GM19452 (cell line): Measurements from ENCODE around the gene FUNDC1.
"Not testable (repeated sequence)": the region's sequence is repeated elsewhere in the genome, so short reads cannot be mapped to it uniquely, and the experiment has no call there.

ENCODE experiments used
- ATAC-seq: cut with Tn5 transposase; IDR thresholded peaks from one replicate; pipeline ENCODE4 v1.9.1; 2021; ENCODE audit not compliant: unreplicated experiment

Gene FUNDC1

GRCh38 chrX:44542567-44543325, at the start of gene FUNDC1:
FUNDC1 (minus strand) TSS chrX:44542859; CDS start chrX:44542832, 27 bp downstream.
- ATAC-seq: peak; percentile 98

DNA sequence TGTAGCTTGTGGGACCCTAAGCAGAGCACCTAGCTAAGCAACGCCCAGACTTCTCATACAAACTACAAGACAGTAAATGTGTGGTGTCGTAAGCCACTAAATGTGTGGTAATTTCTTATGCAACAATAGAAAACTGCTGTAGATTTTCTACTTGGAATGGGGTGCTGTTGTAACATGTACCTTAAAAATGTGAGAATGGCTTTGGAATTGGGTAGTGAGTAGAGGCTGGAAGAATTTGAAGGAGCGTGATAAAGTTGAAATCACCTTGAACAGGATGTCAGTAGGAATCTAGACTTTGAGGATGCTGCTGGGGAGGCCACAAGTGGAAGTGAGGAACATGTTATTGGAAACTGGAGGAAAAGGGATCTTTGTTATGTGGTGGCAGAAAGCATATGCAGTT, 43.2 kb upstream of the FUNDC1 start:
- no peak for ATAC-seq

GRCh38 chrX:44580466-44580865, 37.8 kb upstream of the FUNDC1 start:
- ATAC-seq: no peak

DNA sequence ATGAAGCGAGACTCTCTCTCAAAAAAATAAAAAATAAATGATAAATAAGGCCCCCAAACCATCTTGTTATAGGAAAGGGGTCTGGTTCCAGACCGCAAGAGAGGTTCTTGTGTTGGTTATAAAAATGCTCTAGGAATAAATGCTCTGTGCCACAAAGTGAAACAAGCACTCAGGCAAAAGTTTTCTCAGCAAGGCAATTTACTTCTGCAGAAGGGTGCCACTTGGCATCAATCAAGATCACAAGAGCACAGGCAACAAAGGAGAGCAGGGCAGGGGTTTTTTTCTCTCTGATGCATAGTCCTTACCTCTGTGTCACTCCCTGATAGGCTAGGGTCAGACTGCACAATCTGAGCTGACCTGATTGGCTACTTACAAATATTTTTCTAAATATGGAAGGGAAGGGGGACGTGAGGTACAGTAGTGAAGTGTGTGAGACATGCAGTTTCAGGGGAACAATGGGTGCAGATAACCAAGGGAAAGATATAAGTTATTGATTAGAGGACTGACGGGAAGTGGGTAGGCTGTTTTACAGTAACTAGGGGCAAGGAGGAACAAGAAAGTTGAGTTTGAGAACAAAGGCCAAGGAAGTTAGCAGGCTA, 29.8 kb upstream of the FUNDC1 start:
- ATAC-seq: no peak

DNA sequence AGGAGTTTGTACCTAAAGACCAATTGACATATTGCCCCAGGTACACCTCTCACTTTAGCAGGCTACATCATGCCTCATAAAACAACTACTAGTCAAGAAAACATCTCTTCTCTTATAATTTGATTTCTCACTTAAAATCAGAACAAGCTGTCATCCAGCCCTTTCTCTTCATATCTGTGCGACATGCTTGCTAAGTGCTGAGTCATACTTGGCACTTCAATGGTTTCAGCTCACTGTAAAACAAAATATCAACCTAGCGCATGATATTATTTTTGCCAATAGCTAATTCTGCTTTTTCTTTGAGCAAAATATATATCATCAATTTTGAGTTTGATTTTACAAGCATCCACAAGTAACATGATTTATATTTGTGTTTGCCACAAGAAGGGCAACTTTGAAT, 27.9 kb upstream of the FUNDC1 start:
- no peak for ATAC-seq

DNA sequence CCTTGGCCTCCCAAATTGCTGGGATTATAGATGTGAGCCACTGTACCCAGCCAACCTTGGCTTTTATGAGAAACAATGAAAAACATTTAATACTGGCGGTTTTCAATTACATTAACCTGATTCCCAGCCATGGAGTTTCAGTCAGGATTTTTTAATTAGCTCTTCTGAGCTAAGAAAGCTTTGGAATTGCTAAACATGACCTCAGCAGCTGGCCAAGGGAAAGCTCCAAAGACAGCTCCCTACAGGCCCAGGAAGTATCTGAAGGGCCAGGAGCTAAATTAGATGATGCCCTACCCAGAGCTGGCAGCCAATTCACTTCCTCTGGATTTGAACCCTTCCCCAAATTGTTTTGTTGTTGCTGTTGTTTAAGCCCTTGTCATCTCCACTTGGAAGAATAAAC, 26.5 kb upstream of the FUNDC1 start:
- ATAC-seq: no peak

DNA sequence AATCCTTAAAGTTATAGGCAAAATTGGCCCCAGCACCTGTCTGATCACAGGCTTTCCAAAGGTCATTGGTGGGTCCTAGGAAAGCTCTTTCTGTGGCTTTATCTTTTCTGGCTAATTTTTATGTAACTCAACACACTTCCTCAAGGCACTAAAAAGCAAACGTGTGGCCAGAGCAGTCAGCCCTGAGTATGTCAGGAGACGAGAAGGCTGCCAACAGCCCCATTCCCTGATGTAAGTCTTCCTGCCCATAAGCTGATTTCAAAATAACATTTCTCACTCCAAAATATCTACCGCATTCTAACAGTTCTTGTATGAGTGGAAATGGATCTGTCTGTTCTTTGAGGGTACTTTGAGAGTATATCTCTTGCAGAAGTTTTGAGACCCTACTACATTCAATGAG, 25.5 kb upstream of the FUNDC1 start:
- ATAC-seq: no peak

- not testable (repeated sequence) for ATAC-seq
Observed at GRCh38 chrX:44561896-44562295, 19.2 kb upstream of the FUNDC1 start.

DNA sequence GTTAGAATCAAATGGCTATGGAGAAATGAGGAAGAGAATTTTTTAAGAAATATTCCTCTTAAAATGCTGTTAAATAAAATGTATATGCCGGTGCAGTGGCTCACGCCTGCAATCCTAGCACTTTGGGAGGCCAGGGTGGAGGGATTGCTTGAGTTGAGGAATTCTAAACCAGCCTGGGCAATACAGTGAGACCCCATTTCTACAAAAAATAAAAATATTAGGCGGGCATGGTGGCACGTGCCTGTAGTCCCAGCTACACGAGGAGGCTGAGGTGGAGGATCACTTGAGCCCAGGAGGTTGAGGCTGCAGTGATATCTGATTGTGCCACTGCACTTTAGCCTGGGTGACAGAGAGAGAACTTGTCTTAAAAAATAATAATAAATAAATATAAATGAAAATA, 7.9 kb upstream of the FUNDC1 start:
- no peak for ATAC-seq

DNA sequence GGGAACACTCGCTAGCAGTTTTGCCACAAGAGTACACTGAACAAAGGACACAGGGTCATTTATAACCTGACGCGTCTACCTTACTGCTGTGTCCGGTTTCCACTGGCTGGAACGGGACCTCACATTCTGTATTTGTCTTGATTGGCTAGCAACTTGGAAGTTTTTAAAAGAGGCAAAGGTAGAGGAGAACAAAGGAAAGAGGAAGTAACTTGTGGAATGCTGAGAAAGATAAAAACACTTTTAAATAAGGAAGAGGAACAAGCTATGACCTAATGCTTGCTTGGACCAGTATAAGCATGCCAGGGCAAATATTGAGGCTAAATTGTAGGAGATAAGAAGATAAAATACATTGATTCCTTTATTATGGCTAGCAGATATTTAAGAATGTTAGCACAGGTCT, 2.8 kb upstream of the FUNDC1 start:
- not testable (repeated sequence) for ATAC-seq

GRCh38 chrX:44544036-44544435, 1.4 kb upstream of the FUNDC1 start:
- no peak for ATAC-seq

DNA sequence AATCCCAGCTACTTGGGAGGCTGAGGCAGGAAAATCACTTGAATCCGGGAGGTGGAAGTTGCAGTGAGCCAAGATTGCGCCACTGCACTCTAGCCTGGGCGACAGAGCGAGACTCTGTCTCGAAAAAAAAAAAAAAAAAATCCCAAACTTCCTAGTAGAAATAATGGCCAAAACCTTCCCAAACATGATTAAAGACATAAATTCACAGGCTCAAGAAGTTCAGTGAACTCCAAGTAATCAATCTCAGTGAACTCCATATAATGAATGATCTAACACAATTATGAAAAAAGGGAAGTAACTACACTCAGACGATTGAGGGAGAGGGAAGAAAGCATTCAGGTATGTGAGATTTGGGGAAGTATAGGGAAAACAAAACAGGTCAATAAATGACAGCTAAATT, 6.5 kb downstream of the FUNDC1 start:
- ATAC-seq: no peak

DNA sequence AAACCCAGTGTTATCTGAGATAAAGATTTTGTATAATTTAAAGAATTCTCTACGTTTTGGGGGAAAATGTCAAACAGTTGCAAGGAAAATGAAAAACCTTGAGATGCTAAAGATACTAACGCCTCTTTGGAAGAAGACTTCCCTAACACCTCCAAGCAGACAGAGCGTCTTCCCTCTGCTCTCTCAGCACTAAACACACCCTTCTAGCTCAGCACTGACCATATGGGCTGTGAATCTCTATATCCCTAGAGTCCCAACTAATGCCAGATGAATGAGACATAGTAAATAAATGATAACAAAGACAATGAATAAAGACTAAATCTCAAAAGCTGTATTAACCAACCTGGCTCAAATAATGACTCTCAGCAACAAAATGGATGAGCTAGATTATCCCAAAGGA, 13.3 kb downstream of the FUNDC1 start:
- no peak for ATAC-seq

- ATAC-seq: no peak
Observed at GRCh38 chrX:44514272-44514671, 28.4 kb downstream of the FUNDC1 start.

DNA sequence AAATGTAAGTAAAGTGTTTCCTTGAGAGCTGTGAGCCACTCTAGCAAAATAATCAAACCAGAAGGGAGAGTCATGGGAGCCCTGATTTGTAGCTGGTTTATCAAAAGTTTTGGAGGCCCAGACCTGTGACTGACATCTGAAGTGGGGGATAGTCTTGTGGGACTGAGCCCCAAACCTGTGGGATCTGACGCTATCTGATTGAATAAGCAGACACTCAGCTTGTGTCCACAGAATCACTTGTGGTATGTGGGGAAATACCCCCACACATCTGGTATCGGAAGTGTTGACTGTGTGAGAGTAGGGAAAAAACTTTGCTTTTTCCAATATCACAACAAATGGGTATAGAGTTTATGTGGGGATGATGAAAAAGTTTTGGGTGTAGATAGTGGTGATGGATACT, 35.4 kb downstream of the FUNDC1 start:
- no peak for ATAC-seq

DNA sequence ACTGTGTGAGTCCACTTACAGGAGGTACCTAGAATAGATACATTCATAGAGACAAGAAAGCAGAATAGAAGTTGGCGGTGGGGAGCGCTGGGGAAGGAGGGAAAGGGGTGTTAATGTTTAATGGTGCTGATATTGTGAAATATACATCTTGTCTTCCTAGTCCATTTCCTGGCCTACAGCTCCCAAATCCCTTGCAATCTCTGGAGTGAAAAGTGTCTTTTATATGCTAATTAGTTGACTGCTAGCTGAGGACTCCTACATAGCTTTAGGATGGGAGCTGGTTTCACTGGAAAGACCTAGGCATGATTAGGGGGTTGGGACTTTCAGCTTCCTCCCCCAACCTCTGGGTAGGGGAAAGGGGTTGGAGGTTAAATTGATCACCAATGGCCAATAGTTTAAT, 36.0 kb downstream of the FUNDC1 start:
- no peak for ATAC-seq

- ATAC-seq: no peak
Observed at GRCh38 chrX:44503560-44503959, 39.1 kb downstream of the FUNDC1 start.

DNA sequence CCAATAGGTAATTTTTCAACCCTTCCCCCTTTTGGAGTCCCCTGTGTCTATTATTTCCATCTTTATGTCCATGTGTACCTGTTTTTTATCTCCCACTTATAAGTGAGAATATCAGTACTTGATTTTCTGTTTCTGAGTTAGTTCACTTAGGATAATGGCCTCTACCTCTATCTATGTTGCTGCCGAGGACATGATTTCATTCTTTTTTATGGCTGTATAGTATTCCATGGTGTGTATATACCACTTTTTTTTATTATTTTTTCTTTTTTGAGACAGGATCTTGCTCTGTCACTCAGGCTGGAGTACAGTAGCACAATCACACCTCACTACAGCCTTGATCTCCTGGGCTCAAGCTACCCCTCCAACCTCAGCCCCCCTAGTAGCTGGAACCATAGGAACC, 47.6 kb downstream of the FUNDC1 start:
- ATAC-seq: no peak

GRCh38 chrX:44494357-44494756, 48.3 kb downstream of the FUNDC1 start:
- no peak for ATAC-seq

- ATAC-seq: no peak
Observed at GRCh38 chrX:44489515-44489914, 53.1 kb downstream of the FUNDC1 start.

- ATAC-seq: no peak
Observed at GRCh38 chrX:44484607-44485146, 58.0 kb downstream of the FUNDC1 start.

DNA sequence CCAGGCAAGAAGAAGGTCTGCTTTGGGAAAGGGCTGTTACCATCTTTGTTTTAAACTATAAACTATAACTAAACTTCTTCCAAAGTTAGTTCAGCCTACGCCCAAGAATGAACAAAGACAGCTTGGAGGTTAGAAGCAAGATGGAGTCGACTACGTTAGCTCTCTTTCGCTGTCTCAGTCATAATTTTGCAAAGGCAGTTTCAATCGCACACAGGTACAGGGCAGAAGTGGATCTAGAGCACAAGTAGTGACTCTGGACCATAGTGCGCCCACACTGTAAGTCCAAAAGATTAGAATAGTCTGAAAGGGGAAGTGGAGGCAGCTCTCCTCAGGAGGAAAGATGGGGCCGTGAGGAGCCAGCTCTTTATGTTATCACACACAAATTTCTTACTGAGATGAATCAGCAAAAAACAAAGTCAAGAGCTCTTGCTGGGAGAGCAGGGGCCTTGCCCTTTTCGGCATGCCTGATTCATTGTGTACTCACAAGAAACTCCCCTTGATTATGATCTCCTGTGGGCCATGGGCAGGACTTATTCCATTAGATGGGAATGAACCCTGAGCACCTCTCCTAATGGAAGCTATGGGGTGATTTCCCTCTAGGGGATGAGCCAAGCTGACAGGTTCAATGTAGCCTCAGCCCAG, 58.6 kb downstream of the FUNDC1 start:
- ATAC-seq: no peak
